Ureter (tissue), 1 donor: Measurements from ENCODE around the gene KCNJ10. TPM values are rescaled to one million over a fixed set of nuclear protein-coding genes. Genes with fewer than 3 reads are reported as not detected.
"Not testable (repeated sequence)": the region's sequence is repeated elsewhere in the genome, so short reads cannot be mapped to it uniquely, and the experiment has no call there.

Source experiments
- DNase-seq: peaks from one replicate; pipeline ENCODE4 v3.0.0-alpha.2; 2020; ENCODE audit warnings: low spot score
- total RNA-seq: library from RNA; stranded (reverse); gene quantifications from one replicate; pipeline ENCODE4 v1.2.4, GENCODE V29; 2023
- donor health status: DM: yes; HTN: yes; CAD: no.

The KCNJ10 gene
- not detected for total RNA-seq

DNA sequence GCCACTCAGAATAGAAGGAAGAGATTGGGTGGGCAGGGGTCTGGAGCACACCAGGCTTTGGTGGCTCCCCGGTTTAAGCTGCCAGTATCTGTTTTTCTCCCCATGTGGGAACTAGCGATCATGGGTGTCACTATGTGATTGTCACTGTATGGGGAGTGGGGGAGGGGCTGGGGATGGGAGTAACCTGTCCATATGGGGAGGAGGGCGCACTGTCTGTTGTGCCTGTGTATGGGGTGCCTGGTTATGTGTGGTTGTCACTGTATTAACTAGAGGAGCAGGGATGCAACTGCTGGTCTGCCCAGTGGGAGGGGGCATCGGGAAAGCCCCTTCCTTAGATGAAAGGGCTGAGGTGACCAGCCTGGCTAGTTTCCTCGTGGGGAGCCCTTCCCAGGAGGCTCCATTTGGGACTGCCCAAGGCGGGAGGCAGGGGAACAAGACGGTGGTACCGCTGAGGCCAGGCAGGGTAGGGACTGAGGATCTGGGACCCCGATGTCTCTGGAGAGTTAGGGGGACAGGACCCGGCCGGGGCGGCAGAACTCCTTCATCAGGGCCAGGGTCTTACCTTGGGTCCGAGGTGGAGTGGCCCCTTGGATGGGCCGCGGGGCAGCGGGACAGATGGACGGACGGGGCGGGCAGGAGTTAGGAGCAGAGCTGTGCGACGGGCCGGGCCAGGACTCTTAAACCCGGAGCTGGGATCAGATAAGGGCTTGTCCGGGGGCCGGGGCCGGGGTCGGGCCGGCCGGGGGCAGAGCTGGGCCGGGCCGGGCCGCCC lies at the start of gene KCNJ10:
Gene KCNJ10, minus strand, starts transcription at position 701 of the 772 bp plus-strand sequence. CDS start 27,628 bp downstream, outside the sequence.
- DNase-seq: no peak

DNA sequence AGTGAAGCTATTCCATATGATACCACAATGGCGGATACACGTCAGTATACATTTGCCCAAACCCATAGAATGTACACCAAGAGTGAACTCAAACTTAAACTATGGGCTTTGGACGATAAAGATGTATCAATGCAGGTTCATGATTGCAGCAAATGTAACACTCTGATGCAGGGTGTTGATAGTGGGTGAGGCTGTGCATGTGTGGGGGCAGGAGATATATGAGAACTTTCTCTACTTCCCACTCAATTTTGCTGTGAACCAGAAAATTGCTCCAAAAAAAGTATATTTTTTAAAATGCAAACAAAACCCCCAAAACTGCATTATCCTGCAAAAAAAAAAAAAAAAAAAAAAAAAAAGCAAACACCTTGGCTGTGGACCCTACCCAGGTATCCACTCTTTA lies 49.0 kb upstream of the KCNJ10 start:
- DNase-seq: no peak

DNA sequence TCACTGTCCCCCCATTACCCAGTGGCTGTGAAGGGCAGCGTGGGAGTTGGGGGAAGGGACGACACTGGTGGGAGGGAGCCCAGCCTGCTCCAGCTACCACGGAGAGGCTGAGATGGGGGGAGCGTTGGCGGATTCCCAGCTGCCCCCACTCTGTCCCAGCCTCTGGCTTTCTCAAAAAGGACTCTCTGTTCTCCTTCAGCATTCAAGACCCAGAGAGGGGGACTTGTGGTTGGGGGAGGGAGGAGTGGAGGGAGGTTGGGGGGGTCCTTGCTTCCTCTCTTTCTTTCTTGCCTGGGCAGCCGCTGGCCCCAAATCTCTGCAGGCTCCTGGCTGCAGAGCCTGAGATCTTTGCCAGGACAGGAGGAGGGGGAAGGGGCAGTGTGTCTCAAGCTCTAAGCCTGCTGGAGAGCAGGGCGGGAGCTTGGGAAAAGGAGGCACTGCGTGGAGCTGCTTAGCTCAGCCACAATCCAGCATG lies 47.8 kb upstream of the KCNJ10 start:
- peak; percentile 69 for DNase-seq

DNA sequence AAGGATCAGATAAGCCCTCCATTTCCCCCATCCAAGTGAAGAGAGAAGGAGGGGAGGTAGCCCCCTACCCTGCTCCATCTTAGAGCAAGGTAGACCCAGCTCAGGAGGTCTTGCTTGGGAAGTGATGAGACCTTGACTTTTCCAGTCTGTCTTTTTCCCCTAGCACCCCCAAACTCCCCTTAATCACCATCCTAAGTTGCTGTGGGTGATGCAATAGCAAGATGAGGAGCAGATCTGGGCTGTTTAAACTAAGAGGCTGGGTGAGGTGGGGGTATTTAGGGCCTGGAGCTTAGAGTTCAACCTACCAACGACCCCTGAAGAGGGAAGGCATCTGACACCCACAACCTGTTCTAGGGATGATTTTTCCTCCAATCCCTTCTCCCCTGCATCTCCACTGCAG lies 47.3 kb upstream of the KCNJ10 start:
- no peak for DNase-seq

DNA sequence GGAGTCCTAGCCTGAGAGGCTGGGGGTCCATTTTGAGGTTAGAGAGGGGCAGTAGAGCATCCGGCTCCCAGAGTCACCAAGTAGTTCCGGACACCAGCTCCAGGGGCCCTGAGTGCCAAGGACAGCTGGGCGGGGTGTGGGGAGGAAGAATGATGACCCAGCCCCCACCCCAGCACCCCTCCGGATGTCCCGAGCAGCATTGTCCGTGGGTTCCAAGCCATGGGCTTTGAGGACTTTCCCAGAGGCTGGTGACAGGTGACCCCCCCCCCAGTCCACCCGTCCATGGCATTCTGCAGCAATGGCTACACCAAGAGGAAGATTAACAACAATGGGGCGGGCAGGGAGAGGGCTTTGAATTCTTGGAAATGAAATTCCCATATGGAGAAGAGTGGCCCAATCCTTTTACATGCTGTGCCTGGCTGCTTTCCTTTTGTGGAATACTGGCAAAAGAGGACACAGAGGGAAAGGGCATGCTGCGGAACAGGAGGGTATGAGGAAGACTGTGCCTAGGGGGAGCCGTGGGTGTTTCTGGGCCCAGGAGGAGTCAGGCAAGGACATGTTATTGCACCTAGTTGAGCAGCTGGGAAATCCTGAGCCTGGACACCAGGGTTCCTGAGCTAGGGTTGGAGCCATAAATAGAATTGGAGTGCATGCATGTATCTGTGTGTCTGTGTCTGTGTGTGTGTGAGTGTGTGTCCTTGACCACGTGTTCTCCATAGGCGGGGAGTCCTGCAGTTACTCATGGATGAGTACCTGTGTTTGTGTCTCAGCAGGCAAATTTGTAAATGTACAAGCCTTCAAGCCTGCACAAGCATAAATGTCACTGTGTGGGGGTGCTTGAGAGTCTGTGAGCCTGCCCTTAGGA lies 46.6 kb upstream of the KCNJ10 start:
- no peak for DNase-seq

DNA sequence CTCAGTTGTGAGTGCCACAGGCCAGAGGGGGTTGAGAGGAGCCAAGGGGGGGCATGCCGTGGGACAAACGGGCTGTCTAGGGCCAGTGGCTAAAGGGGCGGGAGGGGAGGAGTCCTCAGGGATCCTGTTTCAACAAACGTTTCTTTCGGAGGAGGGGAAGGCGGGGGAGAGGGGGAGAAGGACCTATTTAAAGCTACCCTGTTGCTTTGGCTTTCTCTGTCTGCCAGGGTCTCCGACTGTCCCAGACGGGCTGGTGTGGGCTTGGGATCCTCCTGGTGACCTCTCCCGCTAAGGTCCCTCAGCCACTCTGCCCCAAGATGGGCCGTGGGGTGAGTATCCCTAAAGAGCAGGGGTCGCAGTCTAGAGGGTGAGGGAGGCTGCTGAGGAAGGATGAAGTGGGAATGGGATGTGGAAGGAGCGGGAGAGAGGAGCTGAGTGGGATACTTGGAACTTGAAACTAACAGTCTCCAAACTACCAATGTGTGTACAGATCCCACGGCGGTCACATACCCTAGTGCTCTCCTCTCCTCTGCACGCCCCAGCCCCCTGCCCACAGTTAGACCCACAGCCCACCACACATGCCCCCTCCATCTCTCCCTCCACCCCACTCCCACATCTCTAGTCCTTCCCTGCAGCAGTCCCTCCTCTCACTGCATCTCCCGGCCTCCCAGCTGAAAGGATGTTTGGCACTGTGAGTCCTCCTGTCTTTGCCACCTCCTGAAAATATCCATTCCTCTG lies 45.8 kb upstream of the KCNJ10 start, which contains the start of gene ATP1A2:
Gene ATP1A2, plus strand, starts transcription at position 215 of the 738 bp plus-strand sequence. Its CDS starts 103 bp downstream, at position 318.
- no peak for DNase-seq

DNA sequence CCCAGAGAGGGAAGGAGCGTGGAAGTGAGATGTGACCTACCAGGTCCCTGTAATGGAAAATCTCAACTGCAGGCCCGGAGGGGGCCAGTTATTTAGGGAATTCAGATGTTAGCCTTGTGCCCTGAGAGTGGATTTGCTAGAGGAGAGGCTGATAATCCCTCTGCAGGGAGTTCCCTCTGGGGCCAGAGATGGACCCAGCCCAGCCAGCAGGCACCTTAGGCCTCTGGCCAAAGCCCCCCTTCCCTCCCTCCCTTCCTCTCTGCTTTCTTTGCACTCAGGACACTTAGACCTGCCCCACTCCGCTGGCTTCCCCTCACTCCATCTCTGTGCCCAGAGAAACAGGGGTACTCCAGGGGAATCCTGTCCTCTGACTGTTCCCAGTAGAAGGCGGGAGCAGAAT lies 44.1 kb upstream of the KCNJ10 start:
- DNase-seq: no peak

DNA sequence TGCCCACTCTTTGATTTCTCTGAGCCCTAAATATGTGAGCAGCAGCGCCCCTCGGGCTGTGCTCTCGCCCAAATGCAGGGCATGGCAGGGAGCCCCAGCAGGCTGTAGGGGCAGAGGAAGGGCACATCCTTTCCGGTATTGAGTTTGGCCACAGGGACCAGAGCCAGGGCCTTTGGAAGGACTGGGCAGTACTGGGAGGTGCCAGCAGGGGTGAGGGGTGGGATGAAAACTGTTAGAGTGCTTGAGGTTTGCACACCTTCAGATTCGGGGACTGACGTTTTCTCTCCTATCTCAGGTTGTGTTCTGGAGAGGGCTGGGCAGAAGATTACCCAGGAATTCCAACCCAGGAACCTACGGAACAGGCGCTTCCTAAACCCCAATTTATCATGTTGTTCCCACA lies 43.4 kb upstream of the KCNJ10 start:
- no peak for DNase-seq

DNA sequence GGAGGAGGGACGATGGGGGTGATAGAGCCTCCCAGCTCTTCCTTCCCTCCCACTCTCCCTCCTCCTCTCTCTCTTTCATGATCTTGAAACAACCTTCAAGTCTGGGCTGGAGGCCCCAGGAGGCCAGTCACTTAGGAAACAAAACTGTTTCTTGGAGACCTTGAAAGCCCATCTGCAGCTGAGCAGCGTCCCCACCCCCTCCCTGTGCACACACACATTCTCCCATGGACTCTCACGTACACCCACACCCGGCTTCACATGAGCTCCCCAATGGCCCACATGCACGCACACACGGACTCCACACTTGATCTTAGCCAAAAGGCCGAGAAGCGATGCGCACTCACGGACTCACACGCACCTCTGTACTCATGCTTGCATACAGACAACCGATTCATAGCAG lies 42.4 kb upstream of the KCNJ10 start:
- no peak for DNase-seq

DNA sequence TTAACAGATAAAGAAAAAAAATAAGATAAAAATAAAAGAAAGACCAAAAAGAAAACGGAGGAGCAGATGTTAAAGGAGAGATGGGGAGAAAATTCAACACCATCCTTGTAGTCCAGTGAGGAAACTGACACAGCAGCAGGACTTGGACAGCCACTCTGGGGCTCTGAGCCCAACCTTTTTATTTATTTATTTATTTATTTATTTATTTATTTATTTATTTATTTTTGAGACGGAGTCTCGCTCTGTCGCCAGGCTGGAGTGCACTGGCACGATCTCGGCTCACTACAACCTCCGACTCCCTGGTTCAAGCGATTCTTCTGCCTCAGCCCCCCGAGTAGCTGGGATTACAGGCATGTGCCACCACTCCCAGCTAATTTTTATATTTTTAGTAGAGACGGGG lies 41.5 kb upstream of the KCNJ10 start:
- DNase-seq: not testable (repeated sequence)

DNA sequence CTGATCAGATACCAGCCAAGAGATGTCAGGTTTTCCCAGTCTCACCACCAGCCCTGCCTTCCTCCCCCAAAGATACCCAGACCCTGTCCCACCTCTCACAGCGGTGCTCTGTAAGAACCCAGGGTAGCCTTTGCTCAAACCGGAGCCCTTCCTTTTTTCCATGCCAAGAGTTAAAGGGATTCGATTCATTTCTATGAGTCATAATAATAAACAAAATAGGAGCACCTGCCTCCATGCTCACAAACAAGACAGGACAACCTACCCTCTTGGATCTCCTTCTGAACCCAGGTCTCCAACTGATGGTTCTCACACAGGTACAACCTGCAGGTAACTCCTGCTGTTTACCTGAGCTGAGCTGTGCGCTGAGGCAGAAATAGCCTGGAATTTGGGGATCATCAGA lies 39.7 kb upstream of the KCNJ10 start:
- DNase-seq: no peak

DNA sequence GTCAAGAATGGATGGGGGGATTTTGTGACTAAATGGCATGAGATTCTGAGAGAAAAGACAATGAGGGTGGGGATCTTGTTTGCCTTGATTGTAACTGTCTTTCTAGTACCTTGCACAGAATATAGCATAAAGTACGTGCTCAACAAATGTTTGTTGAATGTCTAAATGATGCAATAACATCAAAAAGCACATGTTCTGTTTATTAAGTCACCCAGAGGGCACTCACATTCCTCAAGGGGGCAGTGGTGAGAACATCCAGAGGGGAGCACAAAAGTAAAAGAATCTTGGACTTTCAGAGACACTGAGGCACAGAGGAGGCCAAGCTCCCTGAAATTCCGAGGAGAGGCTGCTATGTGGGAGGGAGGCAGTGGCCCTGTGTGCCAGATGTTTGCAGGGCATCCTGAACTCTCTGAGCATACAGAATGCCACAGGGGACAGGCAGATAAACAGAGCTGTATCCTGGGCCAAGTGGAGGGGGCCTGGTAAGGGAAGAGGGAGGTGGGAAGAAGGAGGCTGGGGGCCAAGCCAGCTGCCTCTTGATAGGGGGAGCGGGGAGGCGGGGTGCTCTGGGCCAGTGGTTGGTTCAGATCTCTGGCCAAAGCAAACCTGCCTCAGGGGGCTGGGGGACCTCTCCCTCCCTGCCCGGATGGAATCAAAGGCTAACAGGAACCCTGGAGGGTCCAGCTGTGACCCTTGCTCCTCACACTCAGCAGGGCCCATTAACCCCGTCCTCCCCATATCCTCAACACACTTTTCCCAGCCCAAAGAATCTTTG lies 39.1 kb upstream of the KCNJ10 start:
- DNase-seq: no peak

DNA sequence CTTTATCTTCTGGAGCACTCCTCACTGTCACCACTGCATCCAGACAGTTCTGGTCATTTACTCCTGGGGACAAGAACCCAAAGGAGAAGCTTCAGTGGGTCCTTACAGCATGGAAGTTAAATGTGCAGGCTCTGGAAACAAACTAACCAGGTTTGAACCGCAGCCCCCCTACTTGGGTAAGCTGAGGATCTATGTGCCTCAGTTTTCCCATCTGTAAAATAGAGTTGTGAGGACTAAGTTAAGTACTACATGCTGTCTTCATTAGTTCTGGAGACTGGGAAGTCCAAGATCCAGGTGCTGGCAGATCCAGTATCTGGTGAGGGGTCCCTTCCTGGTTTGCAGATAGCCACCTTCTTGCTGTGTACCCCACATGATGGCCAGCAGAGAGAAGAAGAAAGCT lies 37.6 kb upstream of the KCNJ10 start:
- DNase-seq: no peak

DNA sequence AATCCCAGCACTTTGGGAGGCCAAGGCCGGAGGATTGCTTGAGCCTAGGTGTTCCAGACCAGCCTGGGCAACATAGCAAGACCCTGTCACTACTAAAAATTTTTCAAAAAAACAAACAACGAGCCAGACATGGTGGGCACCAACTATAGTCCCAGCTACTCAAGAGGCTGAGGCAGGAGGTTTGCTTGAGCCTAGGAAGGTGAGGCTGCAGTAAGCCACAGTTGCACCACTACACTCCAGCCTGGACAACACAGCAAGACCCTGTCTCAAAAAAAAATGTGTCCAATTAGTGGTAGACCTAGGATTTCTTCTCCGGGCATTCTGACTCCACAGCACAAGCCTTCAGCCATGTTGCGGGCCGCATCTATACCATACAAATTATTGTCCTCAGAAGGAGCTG lies 35.2 kb upstream of the KCNJ10 start:
- DNase-seq: no peak

DNA sequence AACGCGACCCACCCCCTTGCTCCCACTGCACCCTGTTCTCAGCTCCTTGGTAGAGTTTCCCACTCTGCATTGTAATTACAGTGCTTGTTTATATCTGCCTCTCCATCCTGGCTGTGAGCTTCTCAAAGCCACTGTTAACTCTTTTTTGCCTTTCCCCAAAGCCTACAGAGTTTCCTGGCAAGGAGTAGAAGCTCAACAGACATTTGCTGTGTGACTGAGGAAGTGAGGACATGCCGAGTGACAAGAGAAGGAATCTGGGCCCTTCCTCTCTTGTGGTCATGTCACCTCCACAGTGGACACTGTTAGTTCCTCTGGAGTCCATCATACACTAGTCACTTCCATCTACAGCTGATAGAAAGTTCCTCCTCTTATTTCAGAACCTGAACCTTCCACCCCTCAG lies 34.5 kb upstream of the KCNJ10 start:
- no peak for DNase-seq

DNA sequence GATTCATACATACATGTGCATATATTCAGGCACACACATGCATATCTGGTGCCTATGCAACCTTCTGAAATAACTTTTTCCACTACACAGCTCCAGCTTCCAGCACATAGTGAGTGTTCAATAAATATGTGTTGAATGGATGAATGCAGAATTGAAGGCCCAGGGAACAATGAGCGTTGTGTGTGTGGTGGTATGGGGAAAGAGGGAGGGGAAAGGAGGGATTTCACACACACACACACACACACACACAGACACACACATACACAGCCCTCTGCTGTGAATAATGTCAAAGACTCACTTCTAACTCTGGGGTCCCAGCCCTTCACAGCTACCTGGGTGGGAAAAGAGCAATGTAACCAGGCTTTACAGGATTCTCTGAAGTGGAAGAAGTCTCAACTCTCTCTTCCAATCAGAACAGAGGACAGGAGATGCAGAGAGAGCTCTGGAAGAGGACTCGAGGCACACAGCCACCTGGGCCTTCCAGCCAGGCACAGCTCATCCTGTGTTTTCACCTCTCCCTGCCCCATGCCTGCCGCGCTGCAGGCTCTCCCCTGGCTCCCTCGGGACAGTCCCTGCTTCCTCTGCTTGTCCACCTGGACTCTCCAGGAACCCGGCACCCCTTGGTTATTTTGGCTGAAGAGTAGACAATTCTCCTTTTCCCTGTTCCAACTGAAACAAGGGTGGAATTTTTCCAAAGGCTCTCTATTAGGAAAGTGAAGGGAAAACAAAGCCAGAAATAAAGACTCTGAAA lies 33.9 kb upstream of the KCNJ10 start:
- no peak for DNase-seq

DNA sequence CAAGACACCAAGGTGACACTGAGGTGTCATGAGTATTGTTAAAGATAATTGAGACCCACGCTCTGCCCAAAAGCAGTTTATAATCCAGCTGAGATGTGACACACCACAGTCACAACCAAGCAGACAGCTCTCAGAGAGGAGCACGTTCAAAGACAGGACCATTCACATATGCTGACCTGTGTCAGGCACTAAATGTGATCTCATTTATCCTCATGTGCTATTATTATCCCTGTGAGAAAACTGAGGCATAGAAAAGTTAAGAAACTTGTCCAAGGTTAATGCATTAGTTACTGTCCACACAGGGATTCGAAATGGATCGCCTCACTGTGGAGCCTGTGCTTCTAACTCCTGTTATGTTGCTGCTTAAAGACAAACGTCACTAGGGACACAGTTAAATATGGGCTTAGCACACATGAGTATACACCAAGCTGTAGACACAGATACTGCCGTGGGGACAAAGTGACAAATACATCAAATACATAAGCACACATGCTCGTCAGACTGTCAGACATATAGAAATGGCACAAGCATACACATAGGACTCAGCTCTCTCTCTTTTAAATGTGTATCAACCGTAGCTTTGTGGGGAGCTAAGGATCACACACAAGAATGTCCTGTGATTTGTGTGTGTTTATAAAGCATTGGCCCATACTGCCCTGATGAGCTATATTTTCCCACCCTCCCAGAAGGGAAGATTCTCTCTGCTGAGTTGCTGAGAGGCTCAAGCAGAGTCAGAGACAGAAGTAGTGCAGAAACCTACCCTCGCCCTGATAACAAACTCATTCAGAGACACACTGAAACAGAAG lies 32.0 kb upstream of the KCNJ10 start:
- DNase-seq: no peak

DNA sequence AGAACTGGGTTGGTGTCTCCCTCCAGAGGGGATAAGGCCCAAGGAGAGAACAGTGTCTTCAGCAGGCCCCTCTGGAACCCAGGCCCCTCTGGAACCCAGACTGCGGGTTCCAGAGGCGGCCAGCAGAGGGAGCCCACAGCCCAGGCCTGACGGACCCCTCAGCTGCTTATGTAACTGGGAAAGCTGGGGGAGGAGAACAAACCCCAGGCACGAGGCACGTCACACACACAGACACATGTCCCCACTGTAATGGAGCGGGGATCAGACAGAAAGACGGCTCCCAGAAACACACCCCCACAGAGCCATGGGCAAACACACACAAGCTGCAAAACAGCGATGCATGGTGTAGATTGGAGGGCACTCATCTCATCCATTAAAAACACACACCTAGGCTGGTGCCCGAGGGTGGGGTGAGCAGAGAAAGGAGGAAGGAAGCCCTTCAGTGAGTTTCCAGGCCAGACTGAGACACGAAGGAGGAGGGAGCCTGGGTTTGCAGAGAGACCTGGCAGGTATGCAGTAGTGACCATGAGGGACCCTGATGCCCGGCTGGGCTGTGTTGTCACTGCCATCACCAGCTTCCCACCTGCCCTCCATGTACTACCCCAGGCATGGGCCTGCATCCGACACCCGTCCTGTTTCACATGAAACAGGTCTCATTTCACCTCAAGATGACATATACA lies 31.2 kb upstream of the KCNJ10 start:
- DNase-seq: peak; percentile 87

DNA sequence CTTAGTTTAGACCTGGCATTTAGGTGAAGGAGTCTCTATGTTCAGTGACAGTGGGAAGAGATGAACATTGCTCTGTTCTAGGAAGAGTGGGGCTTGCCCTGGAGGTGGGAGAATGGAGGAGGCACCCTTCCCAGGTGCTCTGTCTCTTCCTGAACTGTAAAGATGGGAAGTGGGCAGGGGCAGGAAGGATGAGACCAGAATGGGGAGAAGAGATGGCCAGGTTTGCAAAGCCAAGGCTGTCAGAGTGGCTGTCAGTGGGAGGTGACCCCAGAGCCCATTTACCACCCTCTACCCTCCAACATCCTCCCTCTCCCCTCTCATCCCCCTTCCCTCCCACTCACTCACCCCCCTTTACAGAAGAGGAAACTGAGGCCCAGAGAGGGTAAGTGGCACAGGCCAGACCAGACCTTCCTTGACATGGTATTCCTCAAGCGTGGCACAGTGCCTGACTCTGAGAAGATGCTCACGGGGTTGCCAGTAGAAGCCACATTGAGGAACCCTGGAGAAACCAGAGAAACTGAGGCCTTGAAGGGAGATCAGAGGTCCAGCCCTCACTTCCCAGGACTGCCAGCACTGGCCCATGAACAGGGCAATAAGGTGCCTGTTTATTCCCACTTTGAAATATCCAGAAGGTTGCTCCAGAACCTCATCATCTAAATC lies 29.9 kb upstream of the KCNJ10 start:
- no peak for DNase-seq
